Measurements from ENCODE around the gene APOA4.

APOA4 gene

DNA sequence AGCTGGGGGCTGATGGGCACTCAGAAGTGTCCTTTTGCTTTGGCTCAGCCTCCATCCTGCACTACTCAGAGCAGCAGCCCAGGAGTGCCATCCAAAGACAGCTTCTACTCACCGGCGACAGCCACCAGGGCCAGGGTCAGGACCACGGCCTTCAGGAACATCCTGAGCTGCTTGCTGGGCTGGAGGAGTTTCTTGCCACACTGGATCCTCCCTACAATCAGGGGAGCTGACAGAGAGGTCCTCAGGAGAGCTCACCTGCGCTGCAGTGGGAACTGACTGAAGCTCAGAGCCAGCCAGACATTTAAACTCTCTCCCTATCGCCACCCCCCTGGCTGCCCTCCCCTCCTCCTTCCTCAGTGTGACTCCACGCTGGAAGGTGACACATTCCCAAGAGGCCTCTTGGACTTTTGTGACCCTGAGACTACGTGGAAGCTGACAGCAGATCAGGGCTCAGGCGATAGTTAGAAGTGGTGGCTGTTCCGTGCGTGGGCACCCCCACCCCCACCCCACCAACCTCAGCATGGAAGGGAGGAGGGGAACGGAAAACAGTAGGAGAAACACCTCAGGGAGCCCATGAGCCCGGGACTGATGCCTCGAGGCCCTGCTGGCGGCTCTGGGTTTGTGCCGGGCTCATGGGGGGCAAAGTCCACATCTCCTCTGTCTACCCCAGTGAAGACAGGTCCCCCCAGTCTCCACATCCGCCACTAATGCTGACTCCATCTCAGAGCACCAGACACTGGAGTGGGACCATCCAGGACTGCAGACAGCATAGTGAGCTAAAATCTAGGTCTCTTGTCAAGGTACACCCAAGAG is at the start of gene APOA4:
Gene APOA4 (minus strand): TSS at position 274 of the 813 bp plus-strand sequence. CDS start 113 bp downstream, at position 161.
- no peak for DNase-seq (ENCODE audit: low spot score)

DNA sequence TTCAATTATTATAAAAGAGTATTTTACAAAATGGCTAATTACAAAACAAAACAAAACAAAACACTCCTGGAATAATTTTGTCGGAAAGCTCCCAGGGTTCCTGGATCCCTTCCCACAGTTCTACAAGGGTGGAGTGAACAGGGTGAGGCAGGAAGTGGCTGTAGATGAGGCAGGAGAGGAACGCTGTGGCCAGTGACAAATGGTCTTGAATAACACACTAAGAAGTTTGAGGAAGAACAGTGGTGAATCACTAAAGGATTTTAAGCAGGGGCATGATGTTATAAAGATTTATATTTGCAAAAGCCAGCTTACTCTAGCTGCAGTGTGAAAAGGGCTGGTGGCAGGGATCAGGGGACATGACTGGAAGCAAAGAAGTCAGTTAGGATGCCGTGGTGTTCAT is 48.1 kb upstream of the APOA4 start:
- peak; percentile 89 for DNase-seq (ENCODE audit: low spot score)

DNA sequence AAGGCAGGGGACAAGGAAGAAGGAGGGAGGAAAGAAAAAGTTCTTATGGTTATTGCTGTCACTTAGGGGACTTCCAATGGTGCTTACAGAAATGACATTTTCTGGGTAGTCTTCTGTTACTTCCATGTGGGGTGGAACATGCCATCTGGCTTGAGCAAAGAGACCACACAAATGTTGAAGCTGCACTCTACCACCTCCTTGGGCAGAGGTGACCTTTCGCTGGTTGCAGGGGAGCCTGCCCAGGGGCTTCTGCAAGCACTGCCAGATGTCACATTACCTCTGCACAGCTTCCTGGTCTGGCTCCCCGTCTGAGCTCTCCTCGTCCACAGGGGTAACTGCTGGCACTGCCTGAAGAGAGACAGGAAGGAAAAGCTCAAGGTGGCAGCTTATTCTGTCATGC is 47.0 kb upstream of the APOA4 start:
- DNase-seq (ENCODE audit: low spot score): no peak

DNA sequence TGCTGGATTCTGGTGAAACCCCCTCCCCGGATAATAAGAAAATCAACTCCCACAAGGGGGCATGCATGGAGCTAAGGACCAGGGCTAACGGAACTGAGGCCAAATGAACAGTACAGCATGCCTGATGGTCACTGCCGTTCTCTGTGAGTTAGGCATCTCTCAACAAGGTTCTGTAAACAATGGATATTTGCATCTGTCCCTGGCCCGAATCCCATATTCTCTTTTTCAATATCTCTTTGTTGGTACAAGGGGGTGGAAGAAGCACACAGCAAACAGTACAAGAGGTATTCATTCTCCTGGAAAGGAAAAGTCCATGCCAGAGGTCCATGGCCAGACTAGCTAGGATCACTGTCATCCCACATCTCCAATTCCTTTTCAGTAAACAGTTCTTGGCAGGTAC is 46.5 kb upstream of the APOA4 start:
- no peak for DNase-seq (ENCODE audit: low spot score)

DNA sequence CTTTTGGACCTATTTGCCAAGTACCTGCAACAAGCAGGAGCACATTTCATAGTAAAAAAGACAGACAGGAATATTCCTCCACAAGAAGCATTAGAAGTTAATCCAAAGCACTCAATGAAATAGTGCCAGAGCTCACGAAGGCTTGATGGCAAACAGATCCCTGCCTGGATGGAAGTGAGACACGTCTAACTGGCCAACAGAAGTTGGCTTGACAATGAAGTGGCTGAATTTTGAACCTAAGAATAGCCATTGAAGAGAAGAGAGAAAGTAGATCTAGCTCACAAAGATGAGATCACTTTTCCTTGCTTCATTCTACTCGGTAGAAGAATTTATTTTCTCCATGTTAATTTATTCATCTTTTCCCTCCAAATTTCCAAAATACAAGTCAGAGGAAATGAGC is 45.0 kb upstream of the APOA4 start:
- no peak for DNase-seq (ENCODE audit: low spot score)

DNA sequence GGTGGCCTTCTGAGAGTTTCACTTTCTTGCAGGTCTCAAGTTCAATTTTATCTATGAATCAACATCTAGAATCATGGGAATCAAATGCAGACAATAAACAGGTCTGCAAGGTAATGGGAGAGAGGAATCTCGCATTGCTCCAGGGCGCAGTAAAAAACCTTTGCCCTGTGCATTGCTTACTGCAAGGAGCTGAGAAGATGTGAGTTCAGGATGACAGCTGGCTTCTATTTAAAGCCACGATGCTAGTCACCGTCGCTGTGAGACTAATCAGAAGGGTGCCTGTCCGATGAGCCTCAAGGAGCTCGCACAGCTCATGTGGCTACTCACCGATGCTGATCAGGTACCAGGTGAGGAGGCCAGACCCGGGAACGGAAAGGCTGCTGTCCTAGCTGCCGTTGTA is 44.5 kb upstream of the APOA4 start:
- no peak for DNase-seq (ENCODE audit: low spot score)

DNA sequence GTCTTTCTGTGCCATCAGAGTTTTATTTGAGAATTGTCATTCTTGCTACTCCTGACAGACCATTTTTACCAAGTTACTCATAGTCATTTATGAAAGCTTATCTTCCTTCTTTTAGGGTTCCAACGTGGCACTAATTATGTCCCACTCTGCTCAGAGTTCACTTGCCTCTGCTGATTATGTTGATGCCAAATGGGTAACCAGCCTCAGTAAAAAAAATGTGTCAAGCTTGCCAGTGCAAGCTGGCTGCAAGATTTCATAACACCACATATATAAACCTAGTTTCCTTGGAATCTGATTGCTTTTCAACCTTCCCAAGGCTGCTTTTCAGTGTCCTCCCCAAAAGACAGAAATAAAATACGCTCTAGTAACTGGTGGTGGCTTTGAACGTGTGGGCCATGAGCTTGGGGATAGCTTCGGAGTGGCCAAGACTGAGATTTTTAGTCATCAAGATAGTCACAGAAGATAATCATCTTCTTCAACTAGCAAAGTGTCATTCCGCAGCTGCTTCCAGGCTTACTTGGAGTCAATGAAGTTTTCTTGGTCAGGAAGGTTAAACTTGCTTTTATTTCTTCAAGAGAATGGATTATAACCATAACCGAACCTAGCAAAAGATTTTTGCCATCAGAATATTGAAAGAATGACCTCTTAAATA is 43.8 kb upstream of the APOA4 start:
- no peak for DNase-seq (ENCODE audit: low spot score)

DNA sequence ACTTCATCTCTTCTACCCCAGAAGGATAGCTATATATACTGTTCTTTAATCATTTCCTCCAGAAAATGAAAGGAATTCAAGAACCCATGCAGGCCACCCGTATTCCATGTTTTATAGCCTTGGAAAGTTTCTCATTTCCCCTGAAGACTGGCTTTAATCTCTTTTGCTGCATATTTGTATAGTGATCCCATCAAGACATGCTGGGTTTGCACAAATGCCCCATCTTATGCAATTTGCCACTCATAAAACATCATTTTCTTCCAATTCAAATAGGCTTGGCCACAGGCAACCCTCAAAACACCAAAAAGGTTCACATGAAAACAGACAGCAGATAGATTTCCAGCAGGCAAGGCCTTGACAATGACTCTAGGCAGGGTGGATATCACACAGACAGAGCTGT is 42.6 kb upstream of the APOA4 start:
- peak; percentile 64 for DNase-seq (ENCODE audit: low spot score)

DNA sequence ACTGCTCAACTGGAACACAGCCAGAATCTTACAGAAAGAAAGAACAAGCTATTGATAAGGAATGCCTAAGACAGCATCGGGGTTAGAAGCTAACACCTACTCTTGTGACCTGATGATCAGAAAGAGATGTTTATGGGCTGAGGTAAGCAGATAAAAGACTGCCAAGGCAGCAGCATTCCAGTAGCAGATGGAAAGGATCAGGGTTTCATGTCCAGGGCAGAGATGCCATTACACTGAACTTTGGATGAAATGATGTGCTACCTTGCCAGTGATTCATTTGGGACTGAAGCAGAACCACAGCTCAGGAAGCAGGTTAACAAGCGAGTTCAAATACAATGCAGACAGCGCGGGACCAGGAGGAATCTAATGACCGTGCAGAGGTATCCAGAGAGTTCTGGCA is 41.4 kb upstream of the APOA4 start:
- DNase-seq (ENCODE audit: low spot score): peak; percentile 40

DNA sequence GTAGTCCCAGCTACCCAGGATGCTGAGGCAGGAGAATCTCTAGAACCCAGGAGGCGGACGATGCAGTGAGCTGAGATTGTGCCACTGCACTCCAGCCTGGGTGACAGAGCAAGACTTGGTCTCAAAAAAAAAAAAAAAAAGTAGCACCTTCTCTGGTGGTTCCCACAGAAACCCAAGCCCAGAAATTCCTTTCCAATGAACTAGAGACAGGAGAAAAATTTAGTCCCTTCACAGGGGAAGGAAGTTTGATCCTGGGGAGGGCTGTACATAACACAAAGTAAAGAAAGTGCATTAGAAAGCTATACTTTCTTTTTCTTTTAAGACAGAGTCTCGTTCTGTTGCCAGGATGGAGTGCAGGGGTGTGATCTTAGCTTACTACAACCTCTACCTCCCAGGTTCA is 39.8 kb upstream of the APOA4 start:
- DNase-seq (ENCODE audit: low spot score): peak; percentile 37

DNA sequence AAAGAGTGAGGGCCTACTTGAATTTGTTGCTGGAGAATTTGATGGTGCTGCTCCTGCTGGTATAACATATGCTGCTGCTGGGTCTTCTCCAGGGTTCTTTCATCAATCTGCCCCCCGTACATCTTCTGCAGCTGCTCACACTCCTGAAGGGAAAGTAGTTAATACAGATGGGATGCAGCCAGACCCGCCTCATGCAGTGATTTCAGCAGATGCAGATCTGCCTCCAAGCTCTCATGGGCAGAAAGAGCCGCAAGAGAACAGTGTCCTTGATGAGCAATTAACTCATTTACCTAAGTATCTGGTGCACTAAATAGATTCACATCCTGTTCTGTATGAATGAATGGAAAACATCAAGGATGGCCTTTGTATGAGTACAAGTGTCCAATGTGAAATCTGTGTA is 39.1 kb upstream of the APOA4 start:
- no peak for DNase-seq (ENCODE audit: low spot score)

DNA sequence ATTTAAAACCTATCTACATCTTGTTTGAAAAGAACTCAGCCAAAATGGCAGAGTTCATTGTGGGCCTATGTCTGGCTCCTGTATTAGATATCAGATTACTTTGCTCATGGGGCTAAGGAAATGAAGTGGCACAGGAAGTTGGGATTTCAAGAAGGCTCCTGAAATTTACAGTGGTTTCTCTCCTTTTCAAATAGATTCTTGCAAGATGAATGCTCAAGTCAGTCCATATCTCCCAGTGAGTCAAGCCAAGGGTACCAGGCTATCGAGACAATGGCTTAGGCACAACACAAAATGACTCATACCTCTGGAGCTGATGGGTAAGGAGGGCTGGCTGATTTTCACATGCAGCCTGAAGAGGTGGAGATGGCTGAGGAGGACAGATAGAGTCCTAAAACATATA is 38.4 kb upstream of the APOA4 start:
- peak; percentile 41 for DNase-seq (ENCODE audit: low spot score)

DNA sequence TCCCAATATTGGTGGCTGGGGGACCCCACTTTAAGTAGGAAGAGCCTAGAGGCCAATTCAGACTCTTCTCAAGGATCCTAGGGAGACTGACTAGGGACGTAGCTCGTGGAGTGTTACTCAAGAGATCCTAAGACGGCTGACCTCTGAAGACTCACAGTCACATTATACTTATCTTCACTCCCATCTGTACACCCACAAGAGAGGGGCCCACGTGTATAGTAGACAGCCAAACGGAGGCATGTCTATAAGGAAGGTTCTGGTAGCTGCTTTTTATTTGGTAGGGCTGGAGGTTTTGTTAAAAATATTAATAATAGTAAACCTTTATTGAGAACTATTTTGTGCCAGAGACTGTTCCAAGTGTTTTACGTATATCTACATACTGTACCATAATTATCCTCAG is 37.2 kb upstream of the APOA4 start:
- DNase-seq (ENCODE audit: low spot score): no peak

DNA sequence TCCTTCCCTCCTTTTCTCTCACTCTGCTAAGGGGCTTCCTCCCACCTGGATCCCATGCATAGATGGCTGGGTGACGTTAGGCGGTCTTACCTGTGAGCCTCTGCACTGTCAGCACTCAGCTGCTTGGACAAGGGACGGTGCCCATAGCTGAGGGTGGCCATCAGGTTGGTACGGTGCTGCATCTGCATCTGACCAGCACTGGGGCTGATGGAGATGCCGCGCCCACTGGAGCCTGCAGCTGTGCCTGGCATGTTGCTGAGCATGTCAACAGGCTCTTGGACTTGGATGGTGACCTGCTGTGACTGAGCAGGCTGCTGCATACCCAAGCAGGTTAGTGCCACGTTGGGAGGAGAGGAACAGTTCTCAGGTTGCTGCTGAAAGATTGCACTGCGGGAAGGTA is 36.1 kb upstream of the APOA4 start:
- no peak for DNase-seq (ENCODE audit: low spot score)

DNA sequence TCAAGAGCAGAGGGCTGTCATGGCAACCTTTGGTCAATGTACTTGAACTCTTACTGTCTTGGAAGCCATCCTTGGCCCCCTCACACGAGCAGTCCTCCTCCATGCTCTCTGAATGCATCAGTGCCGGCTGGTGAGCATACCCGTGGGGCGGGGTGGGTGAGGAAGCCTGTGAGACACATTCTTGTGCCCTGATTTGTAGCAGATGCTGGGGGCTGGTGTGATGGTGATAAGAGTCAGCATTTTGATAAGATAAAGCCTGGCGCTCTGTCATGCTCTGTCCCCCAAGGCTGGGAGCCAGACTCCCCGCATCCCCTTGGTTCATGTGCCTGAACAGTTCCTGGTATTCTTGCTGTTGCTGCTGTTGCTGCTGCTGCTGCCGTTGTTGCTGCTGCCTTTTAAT is 34.8 kb upstream of the APOA4 start:
- DNase-seq (ENCODE audit: low spot score): no peak

DNA sequence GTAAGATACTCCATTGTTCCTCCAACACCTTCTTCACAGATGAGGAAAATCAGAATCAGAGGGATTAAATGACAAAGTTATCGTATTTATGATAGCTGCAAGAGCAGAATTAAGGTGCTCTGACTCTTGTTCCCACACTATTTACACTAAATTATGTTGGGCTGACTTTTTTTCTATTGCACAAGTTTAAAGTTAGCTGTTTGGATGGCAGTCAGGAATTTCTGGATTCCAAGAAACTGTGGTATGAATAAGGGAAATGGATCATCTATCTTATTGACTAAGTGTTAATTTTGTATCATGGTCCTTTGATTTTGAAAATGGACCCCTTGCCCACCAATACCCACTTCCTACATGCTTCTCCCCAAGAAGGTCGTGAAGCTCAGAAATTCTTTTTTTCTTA is 34.2 kb upstream of the APOA4 start:
- peak; percentile 32 for DNase-seq (ENCODE audit: low spot score)

DNA sequence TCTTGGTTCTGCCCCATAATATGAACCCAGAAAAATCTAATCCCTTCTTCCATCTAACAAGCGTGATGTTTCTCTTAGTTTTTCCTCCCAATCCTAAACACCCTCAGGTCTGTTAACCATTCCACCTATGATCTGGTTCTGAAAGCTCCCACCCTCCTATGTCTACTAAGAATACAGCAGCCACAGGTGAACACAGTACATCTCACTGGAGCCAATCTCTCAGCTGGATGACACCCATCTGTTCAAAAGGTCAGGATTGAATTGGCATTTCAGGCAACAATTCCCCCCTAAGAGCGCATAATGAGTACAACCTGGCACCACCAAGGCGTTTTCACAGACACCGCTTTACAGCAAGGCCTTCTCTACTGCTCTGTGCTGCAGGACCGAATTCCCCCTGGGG is 33.3 kb upstream of the APOA4 start:
- DNase-seq (ENCODE audit: low spot score): no peak

DNA sequence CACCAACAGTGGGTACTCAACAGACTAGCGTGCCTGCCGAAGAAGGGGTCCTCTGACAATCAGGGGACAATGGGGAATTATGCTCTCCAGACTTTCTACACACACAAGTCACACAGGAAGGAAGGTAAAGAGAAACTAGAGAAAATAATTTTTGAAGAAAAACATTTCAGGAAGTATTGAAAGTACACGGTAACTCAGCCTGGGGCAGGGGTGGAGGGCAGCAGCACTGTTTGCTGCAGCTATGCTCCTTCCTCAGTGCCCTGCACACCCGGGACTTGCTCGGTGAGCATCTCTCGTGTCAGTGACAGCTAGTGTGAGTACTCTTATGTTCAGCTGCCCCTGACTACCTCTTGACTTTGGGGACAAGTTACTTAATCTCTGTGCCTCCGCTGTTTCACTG is 32.3 kb upstream of the APOA4 start:
- DNase-seq (ENCODE audit: low spot score): no peak

DNA sequence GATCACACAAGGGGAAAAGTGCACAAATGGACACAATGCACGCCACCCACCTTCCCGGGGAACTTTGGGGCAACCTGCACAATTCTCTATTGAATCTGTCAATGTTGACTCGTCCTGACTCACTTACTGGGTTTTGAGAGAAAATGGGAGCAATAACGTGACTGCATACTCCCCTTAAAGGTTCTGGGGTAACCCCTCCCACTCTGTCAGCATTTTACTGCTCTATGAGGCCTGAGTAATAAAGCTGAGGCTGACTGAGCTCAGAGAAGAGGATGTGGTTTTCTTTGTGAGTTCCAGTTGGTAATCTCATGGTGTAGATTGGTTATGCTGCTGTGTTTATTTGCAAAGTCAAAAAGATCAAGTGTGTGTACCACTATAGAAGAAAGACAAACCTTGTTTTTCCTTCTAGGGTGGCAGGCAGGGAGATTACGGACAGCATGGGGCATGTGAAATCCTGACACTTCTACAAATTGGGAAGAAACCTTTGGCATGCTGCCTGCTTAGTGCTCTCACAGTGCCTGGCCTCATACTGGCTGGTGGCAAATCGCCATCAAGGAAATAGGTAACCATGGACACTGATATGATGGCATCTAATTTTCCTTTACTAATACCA is 30.5 kb upstream of the APOA4 start:
- peak; percentile 86 for DNase-seq (ENCODE audit: low spot score)

DNA sequence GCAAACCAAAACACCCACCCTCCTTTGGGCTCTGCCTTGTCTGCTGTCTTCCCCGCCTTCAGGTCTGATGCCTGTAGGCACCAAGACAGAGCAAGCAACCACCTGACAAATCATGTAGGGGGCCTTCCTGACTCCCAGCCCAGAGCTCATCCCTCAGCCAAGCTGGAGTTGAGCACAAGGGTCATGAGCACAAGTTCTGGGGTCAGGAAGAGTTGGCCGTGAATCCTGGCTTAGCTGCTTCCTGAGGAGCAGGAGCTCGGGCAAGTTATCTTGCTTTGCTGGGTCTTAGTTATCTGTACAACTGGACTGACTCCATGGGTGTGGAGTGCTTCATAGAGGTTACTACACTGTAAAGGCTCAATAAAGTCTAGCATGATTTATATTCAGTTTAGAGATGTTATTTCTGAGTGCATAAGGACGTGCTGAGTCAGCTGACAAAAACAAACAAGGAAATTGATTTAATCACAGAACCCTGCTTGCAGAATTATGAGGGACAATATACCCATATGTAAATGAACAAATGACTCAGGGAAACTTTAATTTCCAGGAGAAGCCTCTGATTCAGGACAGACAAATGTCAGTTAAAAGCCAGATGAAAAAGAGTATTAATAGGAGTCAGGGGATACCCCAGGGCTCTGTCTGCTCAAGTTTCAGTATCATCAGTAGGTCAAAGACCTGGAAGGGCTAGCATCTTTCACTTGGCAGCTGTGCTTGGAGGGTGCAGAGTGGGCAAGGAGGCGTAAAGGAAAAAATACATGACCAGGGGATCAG is 29.3 kb upstream of the APOA4 start:
- DNase-seq (ENCODE audit: low spot score): peak; percentile 30

DNA sequence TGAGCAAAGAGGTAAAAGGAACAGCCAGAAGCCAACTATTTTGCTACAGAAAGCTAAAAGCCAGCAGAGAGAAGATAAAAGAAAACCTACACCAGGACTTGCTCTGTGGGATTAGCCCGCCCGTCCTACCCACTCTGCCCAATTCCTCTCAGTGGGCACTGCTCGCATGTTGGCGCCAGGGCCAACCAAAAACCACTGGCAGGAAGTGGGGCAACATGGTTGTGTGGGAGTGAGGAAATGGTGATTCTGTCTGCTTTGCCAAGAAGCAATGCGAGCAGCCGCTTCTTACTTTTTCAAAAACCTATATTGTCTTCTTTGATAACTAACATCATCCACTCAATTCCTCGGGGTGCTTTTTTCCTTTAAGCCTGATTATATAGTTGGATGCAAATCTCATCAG is 28.5 kb upstream of the APOA4 start:
- DNase-seq (ENCODE audit: low spot score): no peak

DNA sequence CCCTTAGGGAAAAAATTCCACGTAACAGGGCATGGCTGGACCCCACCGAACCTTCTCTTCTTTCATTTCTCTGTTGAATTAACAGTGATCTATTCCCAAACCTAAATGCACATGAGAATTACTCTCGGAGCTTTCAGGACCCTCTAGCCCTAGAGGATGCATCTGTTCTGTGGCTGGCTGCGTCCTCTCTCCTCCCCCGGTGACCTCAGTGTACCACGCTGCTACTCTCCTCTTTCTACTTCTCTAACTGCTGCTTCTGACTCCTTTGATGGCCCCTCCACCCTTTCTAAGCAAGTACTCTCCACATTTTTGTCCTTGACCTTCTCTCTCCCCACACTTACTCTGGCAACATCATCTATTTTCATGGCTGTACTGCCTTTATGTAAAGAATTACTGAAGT is 26.4 kb upstream of the APOA4 start:
- no peak for DNase-seq (ENCODE audit: low spot score)

DNA sequence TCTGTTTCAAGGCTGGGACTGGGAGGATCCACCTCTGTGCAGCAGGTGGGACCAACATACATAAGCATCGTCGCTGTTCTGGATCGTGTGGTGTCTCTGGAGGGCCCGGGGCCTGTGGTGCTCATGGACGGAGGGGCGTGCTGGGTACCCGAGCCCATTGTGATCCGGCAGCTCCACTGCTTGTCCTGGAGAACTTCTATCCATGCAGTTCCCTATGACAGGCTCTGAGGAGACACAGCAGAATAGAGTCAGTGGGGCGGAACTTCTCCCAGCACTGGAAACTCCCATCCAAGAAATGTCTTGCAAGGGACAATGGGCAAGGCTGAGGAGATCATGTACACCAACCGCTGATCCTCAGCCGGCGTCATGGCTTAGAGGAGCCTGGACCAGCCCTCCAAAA is 26.0 kb upstream of the APOA4 start:
- DNase-seq (ENCODE audit: low spot score): no peak

All from AG20443 (cell line).